SH-SY5Y (cell line): Measurements from ENCODE around the gene KLHL42.

Source experiments
- GATA2 ChIP-seq: IDR thresholded peaks from 2 replicates; pipeline ENCODE4 v1.6.1; 2011; ENCODE audit warnings: mild to moderate bottlenecking, low read depth, low read length
- GATA3 ChIP-seq: IDR thresholded peaks from 2 replicates; pipeline ENCODE4 v1.6.1; 2011; ENCODE audit warnings: low read depth, mild to moderate bottlenecking, low read length, moderate library complexity

DNA sequence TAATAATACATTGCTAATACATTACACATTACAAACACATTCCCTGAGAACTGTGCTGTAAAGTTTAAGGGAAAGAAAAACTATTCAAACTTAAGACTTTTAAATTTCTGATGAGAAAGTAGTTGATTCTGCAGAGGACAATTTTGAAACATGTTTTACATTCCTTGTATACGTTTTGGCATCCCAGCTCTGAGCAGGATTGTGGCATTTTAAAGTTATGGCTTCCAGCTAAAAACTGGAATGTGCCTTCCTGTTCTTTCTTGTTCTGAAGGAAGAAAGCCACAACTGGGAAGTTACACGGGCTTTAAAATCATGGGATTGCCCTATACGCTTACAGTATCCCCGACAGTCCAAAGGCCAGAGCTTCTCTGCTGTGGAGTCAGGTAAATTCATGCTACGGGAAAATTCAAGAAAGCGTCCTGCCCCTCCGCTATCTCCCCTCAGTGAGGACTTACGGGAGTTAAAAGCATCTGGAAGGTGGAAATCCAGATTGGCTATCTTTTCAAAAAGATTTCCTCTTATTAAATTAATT is 10.8 kb upstream of the KLHL42 start:
- TF ChIP-seq GATA2 (no peak), GATA3 (no peak)
